ENCODE data around the gene SOCS1. TPM values are rescaled to one million over a fixed set of nuclear protein-coding genes. Genes with fewer than 3 reads are reported as not detected.

Gene SOCS1
- polyA plus RNA-seq, 6 donors from 2014 or later = 19.8 to 62.0 (median 32.5) TPM

Other genes starting within 250 kb of the SOCS1 start
- not detected for gene TNP2, start 13.1 kb upstream of the SOCS1 start, polyA plus RNA-seq (ENCODE audit: low read depth in 6 of 6)
- gene PRM3, start 17.4 kb upstream of the SOCS1 start, polyA plus RNA-seq (ENCODE audit: low read depth in 6 of 6) = not detected
- gene PRM2, start 20.3 kb upstream of the SOCS1 start, polyA plus RNA-seq (ENCODE audit: low read depth in 6 of 6) = not detected
- not detected for gene PRM1, start 25.1 kb upstream of the SOCS1 start, polyA plus RNA-seq (ENCODE audit: low read depth in 6 of 6)
- gene RMI2, start 89.3 kb upstream of the SOCS1 start, polyA plus RNA-seq (ENCODE audit: low read depth in 6 of 6) = 10 to 100 TPM; 18.1 to 38.3 (median 30.0) TPM